ENCODE measurements around the gene TPM2.

The TPM2 gene

DNA sequence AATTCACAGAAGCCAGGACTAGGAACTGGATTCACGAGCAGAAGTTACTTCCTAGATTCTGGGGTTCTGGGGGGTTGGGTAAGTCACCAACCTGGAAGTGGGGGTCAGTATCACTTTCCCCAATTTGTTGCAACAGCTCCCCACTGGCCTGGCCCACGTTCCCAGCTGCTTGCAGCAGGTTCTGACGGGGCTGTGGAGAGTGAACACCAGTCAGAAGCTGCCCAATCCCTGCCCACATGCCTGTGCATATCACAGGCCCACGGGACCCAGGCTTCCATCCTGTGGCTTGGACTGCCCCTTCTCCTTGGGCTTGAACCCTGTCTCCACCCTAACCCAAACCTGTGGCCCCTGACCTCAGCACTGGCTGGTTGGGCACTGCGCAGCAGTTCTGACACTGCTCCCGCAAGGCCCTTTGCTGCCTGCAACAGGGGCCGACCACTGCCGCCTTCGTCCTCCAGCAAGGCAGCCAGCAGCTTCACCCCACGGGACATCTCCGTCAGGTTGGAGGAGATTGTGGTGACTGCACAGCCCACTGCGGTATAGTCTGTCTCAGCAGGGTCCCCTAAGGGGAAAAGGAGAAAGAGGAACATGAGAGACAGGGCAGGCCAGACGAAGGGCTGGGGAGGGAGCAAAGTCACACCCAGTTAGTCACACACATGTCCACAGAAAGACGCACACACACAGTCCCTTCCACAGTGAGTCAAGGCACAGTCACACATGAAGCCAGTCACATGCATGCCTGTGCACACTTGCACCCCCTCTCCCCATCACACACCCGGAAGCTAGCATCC, 29.2 kb upstream of the TPM2 start:
- DNase-seq (ENCODE audit: low read depth in 1 of 2, low spot score in 1 of 2): no peak

DNA sequence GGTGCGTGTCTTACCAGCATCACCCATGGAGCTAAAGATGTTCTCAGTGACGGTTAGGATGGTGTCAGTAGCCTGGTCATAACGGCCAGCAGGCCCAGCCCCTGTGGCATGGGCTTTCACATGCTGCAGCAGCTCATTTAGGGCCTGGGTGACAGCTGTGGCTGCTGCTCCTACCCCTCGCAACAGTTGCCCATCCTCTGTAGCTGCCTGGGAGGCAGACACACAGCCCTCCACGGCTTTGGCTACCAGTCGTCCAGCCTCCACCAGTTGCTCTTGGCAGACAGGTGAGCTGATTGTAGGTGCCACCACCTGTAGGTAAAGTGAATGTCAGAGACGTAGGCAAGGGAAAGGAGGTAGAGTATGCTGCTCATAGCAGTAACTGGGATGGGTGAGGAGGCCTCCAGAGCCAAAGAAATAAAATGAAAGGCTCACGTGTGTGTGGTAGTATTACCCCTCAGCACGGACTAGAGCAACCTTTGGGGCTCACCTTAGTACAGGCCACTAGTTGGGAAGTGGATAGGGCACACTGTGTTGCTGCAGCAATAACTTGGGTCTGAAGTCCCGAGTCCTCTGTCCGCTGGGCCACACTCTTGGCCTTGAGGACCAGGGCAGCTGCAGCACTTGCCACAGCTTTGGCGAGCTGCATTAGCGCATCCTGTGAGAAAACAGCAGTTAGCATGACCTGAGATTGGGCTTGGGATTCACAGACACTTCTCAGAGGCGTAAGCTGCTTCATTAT, 27.6 kb upstream of the TPM2 start:
- DNase-seq (ENCODE audit: low read depth in 1 of 2, low spot score in 1 of 2): no peak

DNA sequence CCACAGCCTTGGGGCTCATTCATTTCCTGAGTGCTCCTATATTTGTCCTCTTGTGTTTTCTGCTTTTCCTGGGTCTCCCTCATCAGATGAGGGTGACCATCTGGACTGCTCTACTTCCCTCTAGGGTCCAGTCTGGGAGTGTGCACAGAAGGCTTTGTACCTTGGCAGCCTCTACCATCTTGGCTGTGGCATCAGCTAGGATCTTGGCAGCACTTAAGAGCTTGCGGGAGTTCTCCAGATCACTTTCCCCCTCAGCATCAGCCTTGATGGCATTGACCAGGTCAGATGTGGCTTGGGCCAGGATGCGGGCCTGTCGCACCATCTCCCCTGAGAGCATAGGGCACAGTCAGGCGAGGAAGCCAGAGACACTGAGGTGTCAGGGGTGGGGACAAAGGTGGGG, 26.5 kb upstream of the TPM2 start:
- DNase-seq (ENCODE audit: low read depth in 1 of 2, low spot score in 1 of 2): no peak

DNA sequence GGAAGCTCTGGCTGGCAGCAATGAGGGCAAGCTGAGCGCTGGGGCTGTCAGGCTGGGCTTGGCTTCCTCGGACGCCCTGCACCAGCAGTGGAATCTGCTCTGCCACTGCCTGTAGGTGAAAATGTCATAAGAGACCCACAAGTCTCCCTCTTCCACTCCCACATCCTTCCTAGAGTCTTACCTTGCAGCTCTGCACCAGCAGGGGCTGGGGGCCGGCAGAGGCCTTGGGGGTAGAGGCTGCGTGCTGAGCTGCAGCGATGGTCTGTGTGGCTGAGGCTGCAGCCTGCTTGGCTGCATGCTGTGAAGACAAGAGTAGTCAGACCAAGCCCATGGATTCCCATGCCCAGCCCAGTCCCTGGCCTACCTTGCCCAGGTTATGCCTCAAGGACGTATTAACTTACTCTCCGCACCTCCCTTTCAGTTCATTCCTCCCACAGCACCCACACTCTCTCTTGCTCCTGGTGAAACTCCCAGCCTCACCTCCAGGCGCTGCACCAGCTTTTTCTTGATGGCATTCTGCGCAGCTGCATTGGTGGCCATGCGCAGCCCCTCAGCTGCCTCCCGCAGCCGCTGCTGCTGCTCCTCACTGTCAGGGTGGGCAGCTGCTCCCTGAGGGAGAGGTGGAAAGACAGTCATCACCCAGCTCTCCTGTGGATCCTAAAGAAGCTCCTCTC, 25.0 kb upstream of the TPM2 start:
- DNase-seq (ENCODE audit: low read depth in 1 of 2, low spot score in 1 of 2): no peak

DNA sequence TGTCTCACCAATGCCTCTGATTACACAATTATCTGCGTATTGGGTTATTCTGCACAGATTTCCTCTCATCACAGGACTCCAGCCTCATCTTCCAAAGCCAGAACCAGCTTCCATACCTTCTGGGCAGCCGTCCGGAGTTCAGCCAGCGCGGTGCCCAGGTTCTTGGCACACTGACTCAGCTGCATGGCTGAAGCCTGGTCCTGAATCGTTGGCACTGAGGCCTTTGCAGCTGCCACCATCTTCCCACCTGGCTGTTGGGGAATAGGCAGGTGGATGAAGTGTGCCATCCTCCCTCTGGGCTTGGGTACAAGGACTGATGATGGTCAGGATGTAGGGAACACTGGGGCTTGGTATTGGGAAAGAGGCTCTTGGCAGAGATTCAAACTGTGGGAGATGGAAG, 24.4 kb upstream of the TPM2 start:
- no peak for DNase-seq (ENCODE audit: low read depth in 1 of 2, low spot score in 1 of 2)

DNA sequence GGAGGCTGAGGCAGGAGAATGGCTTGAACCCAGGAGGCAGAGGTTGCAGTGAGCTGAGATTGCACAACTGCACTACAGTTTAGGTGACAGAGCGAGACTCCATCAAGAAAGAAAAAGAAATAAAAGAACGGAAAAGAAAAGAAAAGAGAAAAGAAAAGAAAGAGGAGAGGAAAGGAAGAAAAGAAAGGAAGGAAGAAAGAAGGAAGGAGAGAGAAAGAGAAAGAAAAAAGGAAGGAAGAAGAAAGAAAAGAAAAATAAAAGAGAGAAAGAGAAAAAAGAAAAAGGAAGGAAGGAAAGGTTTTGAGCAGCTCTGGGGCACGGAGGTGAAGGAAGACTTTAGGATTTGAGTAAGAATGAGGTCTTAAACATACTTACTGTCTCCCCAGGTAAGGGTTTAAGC, 23.9 kb upstream of the TPM2 start:
- DNase-seq (ENCODE audit: low read depth in 1 of 2, low spot score in 1 of 2): no peak

DNA sequence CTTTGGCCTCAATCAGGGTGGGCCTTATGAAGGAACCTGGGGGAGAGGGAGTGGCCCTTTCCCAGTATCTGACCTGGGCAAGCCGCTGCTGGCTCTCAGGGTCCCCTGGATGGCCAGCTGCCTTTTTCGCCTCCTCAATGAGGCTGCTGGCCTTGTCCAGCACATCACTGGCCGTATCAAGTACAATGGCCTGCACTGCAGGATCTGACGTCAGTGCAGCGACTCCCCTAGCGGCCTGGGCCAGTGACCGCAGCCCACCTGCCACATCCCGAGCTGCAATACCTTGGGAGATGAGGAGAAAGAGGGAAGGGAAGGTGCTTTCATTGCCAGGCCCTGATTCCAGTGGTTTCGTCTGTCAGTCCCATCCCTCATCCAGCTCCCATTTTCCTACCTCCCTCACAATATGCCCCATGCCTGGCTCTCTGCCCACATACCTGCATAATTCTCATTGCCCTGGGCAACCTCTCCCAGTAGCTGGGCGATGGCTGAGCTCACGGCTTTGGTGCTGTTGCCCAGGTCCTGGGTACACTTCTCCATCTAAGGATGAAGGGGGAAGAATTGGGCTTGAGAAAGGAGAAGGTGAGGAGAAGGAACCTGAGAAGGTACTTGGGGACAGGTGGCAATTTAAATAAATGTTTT, 23.2 kb upstream of the TPM2 start:
- no peak for DNase-seq (ENCODE audit: low read depth in 1 of 2, low spot score in 1 of 2)

DNA sequence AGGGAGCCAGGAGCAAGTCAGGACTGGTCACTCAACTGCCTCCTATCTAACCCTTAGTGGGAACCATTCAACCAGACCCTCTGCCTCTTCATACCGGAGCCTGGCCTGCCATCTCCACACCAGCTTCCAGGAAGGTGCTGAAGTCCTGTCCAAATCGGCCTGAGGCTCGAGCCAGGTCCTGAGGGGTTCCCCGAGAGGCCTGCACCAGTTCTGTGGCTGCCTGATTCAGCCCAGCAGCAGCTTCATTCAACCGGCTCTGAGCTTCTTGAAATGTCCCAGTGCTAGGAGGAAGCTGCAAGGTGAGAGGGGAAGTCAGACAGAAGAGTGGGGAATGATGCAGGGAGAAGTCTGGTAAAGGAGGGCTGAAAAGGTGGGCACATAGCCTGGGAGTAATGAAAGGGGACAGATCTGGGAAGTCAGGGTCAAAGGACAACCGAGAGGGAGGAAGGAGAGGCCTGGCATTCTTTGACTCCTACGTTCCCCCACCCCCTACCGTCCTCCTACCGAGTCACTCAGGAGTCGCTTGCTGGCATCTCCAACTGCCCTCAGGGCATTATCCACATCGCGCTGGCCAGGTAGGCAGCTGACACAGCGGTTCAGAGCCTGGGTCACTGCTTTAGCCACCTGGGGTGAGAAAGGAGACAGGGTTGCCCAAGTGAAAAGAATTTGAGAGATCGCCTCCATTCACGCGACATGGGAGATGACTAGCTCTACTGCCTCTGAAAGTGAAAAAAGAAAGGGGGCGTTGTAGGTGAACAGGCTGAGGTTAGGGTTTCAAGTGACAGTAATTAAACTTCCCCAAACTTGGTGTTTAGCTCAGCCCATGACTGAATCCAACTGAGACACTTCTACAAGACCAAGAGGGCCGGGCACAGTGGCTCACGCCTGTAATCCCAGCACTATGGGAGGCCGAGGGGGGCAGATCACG, 22.0 kb upstream of the TPM2 start:
- DNase-seq (ENCODE audit: low read depth in 1 of 2, low spot score in 1 of 2): no peak

DNA sequence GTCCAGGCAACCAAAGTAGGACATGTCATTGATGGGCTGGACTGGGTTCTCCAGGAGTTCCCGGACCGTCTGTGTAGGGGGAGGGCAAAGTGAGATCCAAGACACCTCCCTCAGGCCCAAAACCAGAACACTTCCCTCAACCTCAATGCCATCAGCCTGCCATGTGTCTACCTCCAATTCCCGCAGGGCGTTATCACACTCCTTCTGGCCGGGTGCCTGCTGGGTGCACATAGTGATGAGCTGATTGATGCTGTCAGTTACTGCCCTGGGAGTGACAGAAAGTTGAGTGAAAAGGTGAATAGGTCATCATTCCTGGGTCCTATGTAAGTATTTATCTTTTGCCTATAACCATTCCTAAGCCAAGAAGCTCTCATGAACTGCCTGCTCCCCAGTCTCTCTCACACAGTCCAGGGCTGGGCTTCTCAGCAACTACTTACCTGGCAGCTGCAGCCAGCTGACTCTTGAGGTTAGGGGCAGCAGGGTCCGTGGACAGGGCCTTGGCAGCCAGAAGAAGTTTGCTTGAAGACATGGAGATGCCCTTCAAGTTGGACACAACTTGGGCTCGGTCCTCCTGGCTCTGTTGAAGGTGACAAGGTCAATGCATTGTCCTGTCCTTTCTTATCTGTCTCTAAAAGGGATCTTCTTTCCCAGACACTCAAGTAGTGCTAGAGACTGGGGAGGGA, 21.2 kb upstream of the TPM2 start:
- DNase-seq (ENCODE audit: low read depth in 1 of 2, low spot score in 1 of 2): no peak

DNA sequence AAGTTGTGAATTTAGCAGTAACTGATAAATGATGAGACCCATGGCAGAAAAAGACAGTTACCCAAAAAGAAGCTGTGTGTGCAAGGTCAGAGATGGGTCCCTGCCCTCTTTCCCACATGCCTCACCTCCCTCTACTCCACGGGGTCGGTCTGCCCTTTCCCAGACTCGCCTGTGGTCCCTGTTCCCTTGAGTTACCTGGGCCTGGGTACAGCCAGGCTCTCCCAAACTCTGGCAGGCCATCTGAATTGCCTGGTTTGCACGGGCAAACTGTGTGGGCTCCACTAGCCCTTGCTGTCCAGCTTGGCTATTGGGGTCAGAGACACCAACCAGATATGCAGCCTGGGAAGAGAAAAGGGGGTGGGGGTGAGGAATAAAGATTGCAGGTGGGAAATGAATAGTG, 18.4 kb upstream of the TPM2 start:
- DNase-seq (ENCODE audit: low read depth in 1 of 2, low spot score in 1 of 2): no peak

DNA sequence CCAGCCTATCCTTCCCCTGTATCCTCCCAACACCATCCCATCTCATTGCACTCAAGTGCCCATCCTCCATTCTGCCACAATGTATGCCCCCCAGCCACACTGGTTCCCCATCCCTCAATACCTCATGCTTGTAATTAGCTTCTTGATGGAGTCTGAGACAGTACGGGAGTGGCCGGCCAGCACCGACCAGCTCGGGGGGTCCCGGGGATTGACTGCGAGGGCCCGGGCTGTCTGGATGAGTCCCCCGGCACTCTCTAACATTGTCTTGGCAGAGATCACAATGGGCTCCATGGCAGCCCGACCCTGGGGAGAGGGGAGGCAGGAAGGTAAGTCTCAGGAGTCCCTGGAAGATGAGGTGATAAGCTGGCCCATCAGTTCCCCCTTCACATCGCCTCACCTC, 17.2 kb upstream of the TPM2 start:
- DNase-seq (ENCODE audit: low read depth in 1 of 2, low spot score in 1 of 2): no peak

DNA sequence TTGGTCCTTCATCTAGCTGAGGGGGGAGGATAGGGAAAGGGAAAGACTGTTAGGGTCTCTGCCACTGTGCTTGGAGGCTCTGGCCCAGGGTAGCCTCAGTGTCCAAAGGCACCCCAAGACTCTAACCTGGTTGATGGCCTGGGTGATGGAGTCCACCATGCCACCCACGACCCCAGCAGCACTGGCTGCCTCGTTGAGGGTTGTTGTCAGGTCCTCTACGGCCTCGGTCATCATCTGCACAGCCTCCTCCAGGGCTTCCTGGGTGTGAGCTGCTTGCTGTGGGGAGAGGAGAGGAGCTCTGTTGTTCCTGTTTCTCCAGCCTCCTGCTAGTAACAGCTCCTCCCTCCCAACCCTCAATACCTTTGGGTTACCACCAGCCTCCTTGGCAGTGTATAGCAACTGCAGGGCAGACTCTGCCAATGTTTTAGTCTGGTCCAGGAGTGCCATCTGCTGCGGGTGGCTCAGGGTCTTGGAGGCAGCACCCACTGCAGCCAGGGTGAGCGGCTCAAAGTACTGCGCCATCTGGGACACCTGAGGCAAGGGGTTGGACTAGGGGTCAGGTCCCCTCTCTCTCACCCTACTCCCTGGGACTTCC, 16.2 kb upstream of the TPM2 start:
- no peak for DNase-seq (ENCODE audit: low read depth in 1 of 2, low spot score in 1 of 2)

DNA sequence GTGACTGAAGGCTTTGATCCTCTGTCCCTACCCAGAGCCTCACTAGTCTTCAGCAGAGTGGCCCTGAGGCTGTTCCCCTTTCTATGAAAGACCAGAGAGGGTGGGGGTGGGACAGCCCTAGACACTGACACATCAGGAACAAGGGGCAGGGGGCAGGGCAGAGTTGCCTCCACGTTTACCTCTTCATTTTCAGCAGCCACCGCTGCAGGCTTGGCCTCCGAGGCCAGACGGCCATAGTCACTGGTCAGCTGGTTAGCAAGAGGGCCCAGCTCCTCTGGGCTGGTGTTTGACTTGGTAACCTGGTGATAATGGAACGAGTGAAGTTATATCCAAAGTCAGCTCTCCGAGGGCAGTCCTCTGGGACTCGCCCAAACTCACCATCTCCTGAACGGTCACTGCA, 15.6 kb upstream of the TPM2 start:
- no peak for DNase-seq (ENCODE audit: low read depth in 1 of 2, low spot score in 1 of 2)

DNA sequence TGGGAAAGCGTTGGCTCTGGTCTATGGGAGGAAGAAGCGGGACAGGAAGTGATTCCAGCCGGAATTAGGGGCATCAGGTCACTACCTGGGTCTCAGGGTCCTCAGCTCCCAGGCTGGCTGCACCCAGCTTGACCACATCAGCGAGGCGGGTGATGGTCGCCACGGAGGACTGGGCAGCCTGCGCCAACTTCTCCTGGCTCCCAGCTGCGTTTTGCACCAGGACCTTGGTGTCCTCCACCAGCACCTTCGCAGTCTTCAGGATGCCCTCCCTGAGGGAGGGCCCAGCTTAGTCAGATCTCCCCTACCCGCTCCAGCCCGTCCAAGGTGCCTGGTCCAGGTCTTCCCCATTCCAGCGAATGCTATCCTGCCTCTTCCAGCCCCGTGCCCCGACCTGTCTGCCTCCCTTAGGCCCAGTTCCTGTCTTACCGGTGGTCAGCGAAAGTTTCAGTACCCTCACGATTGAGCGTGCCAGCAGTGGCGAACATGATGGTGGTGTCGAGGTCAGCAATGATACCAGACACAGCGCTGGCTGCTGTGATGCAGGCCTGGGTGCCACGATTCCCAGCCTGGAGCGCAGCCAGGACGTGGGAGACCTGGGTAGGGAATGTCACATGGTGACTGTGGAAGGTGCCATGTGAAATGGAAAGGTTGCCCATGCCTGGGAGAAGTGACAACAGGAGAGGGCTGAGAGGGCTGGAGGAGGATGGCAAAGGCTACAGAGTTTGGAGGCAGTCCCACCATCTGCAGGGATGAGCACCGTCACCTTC, 14.4 kb upstream of the TPM2 start:
- DNase-seq (ENCODE audit: low read depth in 1 of 2, low spot score in 1 of 2): no peak

DNA sequence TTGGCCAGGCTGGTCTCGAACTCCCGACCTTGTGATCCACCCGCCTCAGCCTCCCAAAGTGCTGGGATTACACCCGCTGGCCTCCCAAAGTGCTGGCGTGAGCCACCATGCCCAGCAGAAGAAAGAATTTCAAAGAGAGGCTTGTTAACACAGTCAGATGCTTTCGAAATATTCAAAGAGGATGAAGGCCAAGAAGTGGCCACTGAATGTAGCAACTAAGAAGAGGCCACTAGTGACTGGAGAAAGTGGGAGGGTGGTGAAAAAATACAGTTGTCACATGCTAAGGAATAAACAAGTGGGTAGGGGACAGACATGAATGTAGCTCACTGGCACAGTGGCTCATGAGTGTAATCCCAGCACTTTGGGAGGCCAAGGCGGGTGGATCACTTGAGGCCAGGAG, 13.0 kb upstream of the TPM2 start:
- DNase-seq (ENCODE audit: low read depth in 1 of 2, low spot score in 1 of 2): no peak

DNA sequence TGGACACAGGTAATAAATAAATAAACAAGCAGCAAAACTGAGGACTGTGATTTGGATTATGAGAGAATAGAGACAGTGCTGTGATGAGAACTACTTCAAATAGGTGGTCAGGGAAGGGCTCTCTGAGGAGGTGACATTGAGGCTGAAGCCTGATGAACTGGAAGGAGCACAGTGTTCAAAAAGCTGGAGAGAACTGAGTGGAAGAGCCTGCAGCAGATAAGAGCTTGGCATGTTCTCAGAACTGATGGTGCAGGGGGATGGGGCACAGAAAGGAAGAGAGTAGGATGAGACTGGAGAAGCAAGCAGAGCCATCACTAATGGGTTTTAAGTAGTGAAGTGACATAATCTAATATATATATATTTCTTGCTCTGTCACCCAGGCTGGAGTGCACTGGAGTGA, 11.2 kb upstream of the TPM2 start:
- no peak for DNase-seq (ENCODE audit: low read depth in 1 of 2, low spot score in 1 of 2)

DNA sequence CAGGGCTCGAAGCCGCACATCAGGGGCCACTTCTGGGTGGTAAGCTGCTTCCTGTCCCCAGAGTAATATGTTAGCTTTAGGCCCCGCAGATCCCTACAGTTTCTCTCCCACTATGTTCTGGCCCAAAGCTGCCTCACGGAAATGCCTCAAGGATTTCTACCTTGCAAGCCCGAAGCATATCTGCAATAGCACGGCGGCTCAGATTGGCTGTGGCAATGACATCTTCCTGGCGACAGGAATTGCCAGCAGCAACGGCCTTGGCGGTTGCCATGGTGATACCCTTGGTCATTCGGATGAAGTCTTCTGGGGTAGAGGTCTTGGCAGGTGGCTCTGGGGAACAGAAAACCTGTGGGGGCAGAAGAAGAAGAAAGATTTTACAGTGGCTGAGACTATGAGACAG, 10.3 kb upstream of the TPM2 start:
- DNase-seq (ENCODE audit: low read depth in 1 of 2, low spot score in 1 of 2): no peak

DNA sequence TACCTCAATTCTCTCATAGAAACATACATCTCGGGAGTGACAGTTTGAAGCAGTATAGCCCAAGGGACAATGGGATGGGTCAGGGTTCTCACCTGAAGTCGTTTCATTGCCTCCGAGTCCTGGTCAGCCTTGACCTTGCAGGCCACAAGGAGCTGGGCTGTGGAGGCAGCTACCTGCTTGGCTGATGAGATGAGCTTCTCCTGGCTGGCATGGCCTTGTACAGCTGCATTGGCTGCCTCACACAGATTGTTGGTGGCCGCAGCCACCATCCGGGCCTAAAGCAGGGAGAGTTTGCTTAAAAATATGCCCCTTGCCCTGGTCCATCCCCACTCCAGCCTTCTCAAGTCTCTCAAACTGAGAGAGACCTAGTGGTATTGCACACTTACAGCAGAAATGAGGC, 8.5 kb upstream of the TPM2 start:
- DNase-seq (ENCODE audit: low read depth in 1 of 2, low spot score in 1 of 2): no peak

DNA sequence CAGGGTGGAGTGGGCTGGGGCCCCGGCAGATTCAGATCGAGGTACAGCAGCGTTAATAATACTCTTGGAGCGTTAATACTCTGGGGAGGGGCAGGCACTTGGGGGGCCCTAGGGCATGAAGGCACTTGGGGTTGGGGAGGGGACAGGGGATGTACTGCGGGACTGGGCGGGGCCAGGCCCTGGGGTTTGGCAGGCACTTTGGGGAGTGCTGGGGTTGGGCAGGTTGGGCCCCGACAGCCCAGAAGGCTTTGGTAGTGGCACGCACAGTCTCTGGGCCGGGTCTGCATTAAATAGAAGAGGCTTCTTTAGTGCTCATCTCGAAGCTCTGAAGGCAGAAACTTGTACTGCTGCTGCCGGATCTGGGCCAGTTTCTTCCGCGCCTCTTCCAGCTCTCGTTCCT, 7.8 kb upstream of the TPM2 start:
- no peak for DNase-seq (ENCODE audit: low read depth in 1 of 2, low spot score in 1 of 2)
